Tibial nerve (tissue), 3 donors: Measurements from ENCODE around the gene YIPF5.

ENCODE experiments used
- CTCF ChIP-seq, 5 experiments: fragments of 200-600 bp in 3 of 5; fragments of 450-650 bp in 2 of 5; sonication (generic) in 3 of 5; IDR thresholded peaks; one replicate each; pipeline ENCODE4 v1.5.1; 2016 to 2019; ENCODE audit warnings: antibody characterized with exemption in 5 of 5, mild to moderate bottlenecking in 3 of 5, moderate library complexity in 2 of 5
- POLR2A ChIP-seq, 2 donors: fragments of 450-650 bp; IDR thresholded peaks; one replicate each; pipeline ENCODE4 v1.6.1; 2017; ENCODE audit warnings: antibody characterized with exemption in 2 of 2, mild to moderate bottlenecking in 2 of 2, moderate library complexity in 2 of 2

- TF ChIP-seq POLR2A (IDR thresholded peaks at IDR 0.05) (no peak), CTCF (IDR thresholded peaks at IDR 0.05) (no peak)
Observed at GRCh38 chr5:144206141-144206540, 35.7 kb upstream of the YIPF5 start.
